Heart right ventricle (tissue), 16 donors: ENCODE data around the gene SV2A. TPM values are rescaled to one million over a fixed set of nuclear protein-coding genes. Genes with fewer than 3 reads are reported as not detected.

Experiments used
- ATAC-seq, 8 donors: fragments of 200-7000 bp; cut with Tn5 transposase; one replicate each; pipeline ENCODE4 v1.9.1; 2020; ENCODE audit warnings: mild to moderate bottlenecking in 8 of 8, moderate library complexity in 8 of 8, moderate number of reproducible peaks in 1 of 8
- DNase-seq, 2 donors: peaks; one replicate each; pipeline ENCODE4 v3.0.0-alpha.2; 2020
- H3K27ac ChIP-seq, 10 donors: fragments of 200-600 bp; sonication (generic) in 2 of 10; one replicate each; pipeline versions ENCODE4 v1.5.0 to v1.8.0; 2020 to 2022; ENCODE audit warnings: mild to moderate bottlenecking in 3 of 10
- H3K27me3 ChIP-seq, 7 donors: fragments of 200-600 bp; one replicate each; pipeline ENCODE4 v1.8.0; 2021 to 2022; ENCODE audit warnings: mild to moderate bottlenecking in 2 of 7
- H3K36me3 ChIP-seq, 9 donors: fragments of 200-600 bp; sonication (generic) in 1 of 9; one replicate each; pipeline versions ENCODE4 v1.5.0 to v1.8.0; 2020 to 2022; ENCODE audit warnings: mild to moderate bottlenecking in 2 of 9
- H3K4me1 ChIP-seq, 9 donors: fragments of 200-600 bp; sonication (generic) in 1 of 9; one replicate each; pipeline versions ENCODE4 v1.5.0 to v1.8.0; 2020 to 2022; ENCODE audit warnings: mild to moderate bottlenecking in 4 of 9
- H3K4me3 ChIP-seq, 10 donors: fragments of 200-600 bp; sonication (generic) in 2 of 10; one replicate each; pipeline versions ENCODE4 v1.5.0 to v1.8.0; 2020 to 2022; ENCODE audit warnings: mild to moderate bottlenecking in 7 of 10, moderate library complexity in 2 of 10
- H3K9me3 ChIP-seq, 11 donors: fragments of 200-600 bp in 10 of 11; sonication (generic) in 2 of 11; one replicate each; pipeline versions ENCODE4 v1.5.0 to v1.8.0; 2013 to 2022; ENCODE audit warnings: mild to moderate bottlenecking in 2 of 11, control low read depth in 1 of 11, moderate library complexity in 1 of 11
- CTCF ChIP-seq, 9 donors: fragments of 200-600 bp; sonication (generic) in 2 of 9; IDR thresholded peaks; one replicate each; pipeline versions ENCODE4 v1.5.0 to v1.8.0; 2021 to 2022; ENCODE audit warnings: antibody characterized with exemption in 9 of 9, mild to moderate bottlenecking in 5 of 9, moderate library complexity in 1 of 9
- WGBS, 2 donors: extraction: QIAGEN DNeasy Blood & Tissue Kit; methylation state at CpG; one replicate each; pipeline ENCODE4 v1.1.7; 2013; ENCODE audit warnings: inconsistent platforms in 1 of 2; 5-methylcytosine and 5-hydroxymethylcytosine counted together
- intact Hi-C, 10 donors: fragments of 100-400 bp; cut with DNase I; formaldehyde crosslinking; loops; one replicate each; pipeline versions ENCODE4 v1.11.1 to v1.14.2; 2022
- polyA plus RNA-seq, 2 donors: library from polyadenylated mRNA; stranded (reverse); fragments of 200-250 nt; gene quantifications; one replicate each; pipeline ENCODE4 v1.2.3, GENCODE V29; 2013
- total RNA-seq, 10 donors: library from RNA; stranded (reverse); fragmentation: NEBNext Ultra II Directional in 3 of 10; extraction: Animal tissue kit (Norgen Biotek cat#: 25700) in 3 of 10; gene quantifications; one replicate each; pipeline versions ENCODE4 v1.2.1 to v1.2.4, GENCODE V29; 2021 to 2023
- donor health status: Arrhythmogenic right ventricular cardiomyopathy.
- donor health status: ischemic (EF 13 %, LVEDD 7.1; RV severe dilation, severe dysfunction).
- donor health status: healthy with polysubstance abuse.
- donor health status: DM: no; HTN: yes; CAD: no.
- donor health status: DM: no; HTN: no; CAD: no.
- donor health status: ischemic (EF 25% LVEDD 6.9; RV normal size, moderate dysfunction).
- donor health status: ischemic (EF 25% LVEDD 5.7; RV mildly dilated, moderate dysfunction).
- donor health status: healthy.
- donor health status: DM: yes; HTN: yes; CAD: no.
- donor health status: Ischemic cardiomyopathy.
- donor health status: ischemic (EF 35%, LVEDD 5.7; RV mildly dilated, moderate dysfunction).
- donor health status: nonischemic (EF 11% LVEDD 7.7; RV severe dilation, severe dysfunction).
- donor health status: DM: yes; HTN: yes; CAD: no.
- donor health status: PGD.
- donor health status: ischemic (EF 29% LVEDD 5.4; RV normal size, mild dysfunction).
- donor health status: nonischemic (EF 23%, LVEDD 6.1; RV moderate dilation, normal function).

SV2A gene
- total and polyA plus RNA-seq, 12 donors, result 0.14 to 0.68 (median 0.37) TPM

GRCh38 chr1:149915429-149916192 is 2.0 kb downstream of the SV2A start:
- intact Hi-C loops, result no loop called here
- H3K27ac ChIP-seq, result no peak overlapping the region
- H3K27me3 ChIP-seq, result peaks cover 0 to 26% (median 6%) of the 10 kb centered on the region in 7 donors
- WGBS, 2 donors, result 82 to 85% methylated on average over 11 of the region's 11 CpGs
- H3K4me3 ChIP-seq, result no peak overlapping the region
- DNase-seq (no peak), ATAC-seq (no peak)
- H3K4me1 ChIP-seq, result peaks cover 0 to 16% (median 0%) of the 10 kb centered on the region in 9 donors
- H3K36me3 ChIP-seq, result no peaks in the 10 kb centered on the region
- H3K9me3 ChIP-seq, result no peaks in the 10 kb centered on the region
- TF ChIP-seq CTCF (IDR thresholded peaks at IDR 0.05), result no peak

- DNase-seq (no peak), ATAC-seq (no peak)
- WGBS, 2 donors, result 93 to 97% methylated on average over 1 of the region's 1 CpG
- Histone ChIP-seq H3K4me1 (peaks cover 0 to 16% (median 0%) of the 10 kb centered on the region in 9 donors), H3K4me3 (no peak overlapping the region), H3K27me3 (peaks cover 0 to 26% (median 6%) of the 10 kb centered on the region in 7 donors), H3K9me3 (no peaks in the 10 kb centered on the region), H3K36me3 (no peaks in the 10 kb centered on the region), H3K27ac (no peak overlapping the region)
- intact Hi-C loops, result no loop called here
- TF ChIP-seq CTCF (IDR thresholded peaks at IDR 0.05), result no peak
Measured at GRCh38 chr1:149914545-149914944, 3.1 kb downstream of the SV2A start.

GRCh38 chr1:149906570-149907075 is 11.0 kb downstream of the SV2A start:
- intact Hi-C loops, result loop anchor here in 1 of 10 donors (10.0 kb wide), 1 partner anchor 138 kb away; no protein-coding TSS in a partner anchor
- no peaks in the 10 kb centered on the region for H3K27me3 ChIP-seq
- no peak for TF ChIP-seq CTCF (IDR thresholded peaks at IDR 0.05)
- WGBS, 2 donors, result 57 to 68% methylated on average over 10 of the region's 10 CpGs
- no peaks in the 10 kb centered on the region for H3K4me1 ChIP-seq
- H3K36me3 ChIP-seq, result no peaks in the 10 kb centered on the region
- DNase-seq (no peak), ATAC-seq (no peak)
- no peak overlapping the region for H3K27ac ChIP-seq
- H3K4me3 ChIP-seq, result no peak overlapping the region
- no peaks in the 10 kb centered on the region for H3K9me3 ChIP-seq

GRCh38 chr1:149903836-149904491 is 13.7 kb downstream of the SV2A start:
- WGBS, 2 donors, result 86 to 90% methylated on average over 5 of the region's 5 CpGs
- intact Hi-C loops, result loop anchor here in 2 of 10 donors (2.0 to 10.0 kb wide), 3 partner anchors 19 to 148 kb away; no protein-coding TSS in a partner anchor
- Histone ChIP-seq H3K4me3 (no peak overlapping the region), H3K9me3 (no peaks in the 10 kb centered on the region), H3K36me3 (no peaks in the 10 kb centered on the region), H3K27ac (no peak overlapping the region), H3K4me1 (peaks cover 4 to 15% (median 10%) of the 10 kb centered on the region in 9 donors), H3K27me3 (no peaks in the 10 kb centered on the region)
- no peak for DNase-seq
- ATAC-seq, result no peak
- no peak for TF ChIP-seq CTCF (IDR thresholded peaks at IDR 0.05)
